ENCODE measurements around the gene KCNQ1.

DNA sequence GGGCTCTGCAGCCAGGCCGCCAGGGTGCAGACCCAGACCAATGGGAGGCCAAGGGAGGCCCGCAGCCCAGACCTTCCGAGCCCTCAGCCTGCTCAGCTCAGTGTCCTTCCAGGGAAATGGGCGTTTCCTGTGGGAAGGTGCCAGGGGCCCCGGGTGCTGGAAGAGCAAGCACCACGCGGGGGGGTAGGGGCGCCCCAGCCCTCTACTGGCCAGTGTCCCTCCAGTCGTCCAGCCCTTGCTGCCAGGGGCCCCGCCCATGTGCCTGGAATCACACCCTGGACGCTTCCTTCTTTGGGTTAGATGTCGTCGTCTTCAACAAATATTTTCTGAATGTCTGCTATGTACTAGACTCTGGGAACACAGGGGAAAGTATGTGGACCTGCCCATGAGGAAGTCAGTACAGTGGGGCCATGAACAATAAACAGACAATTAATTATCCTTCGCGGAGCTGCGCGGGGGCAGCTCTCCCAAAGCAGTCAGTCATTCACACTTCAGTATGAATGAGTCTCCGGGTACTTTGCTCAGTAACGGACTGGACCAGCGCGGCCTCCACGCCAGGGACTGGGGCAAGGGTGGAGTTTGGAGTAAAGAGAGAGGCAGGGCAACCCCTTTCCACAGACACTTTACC lies 380.6 kb downstream of the KCNQ1 start:
- TF ChIP-seq, protein P1, sequence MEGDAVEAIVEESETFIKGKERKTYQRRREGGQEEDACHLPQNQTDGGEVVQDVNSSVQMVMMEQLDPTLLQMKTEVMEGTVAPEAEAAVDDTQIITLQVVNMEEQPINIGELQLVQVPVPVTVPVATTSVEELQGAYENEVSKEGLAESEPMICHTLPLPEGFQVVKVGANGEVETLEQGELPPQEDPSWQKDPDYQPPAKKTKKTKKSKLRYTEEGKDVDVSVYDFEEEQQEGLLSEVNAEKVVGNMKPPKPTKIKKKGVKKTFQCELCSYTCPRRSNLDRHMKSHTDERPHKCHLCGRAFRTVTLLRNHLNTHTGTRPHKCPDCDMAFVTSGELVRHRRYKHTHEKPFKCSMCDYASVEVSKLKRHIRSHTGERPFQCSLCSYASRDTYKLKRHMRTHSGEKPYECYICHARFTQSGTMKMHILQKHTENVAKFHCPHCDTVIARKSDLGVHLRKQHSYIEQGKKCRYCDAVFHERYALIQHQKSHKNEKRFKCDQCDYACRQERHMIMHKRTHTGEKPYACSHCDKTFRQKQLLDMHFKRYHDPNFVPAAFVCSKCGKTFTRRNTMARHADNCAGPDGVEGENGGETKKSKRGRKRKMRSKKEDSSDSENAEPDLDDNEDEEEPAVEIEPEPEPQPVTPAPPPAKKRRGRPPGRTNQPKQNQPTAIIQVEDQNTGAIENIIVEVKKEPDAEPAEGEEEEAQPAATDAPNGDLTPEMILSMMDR (IDR thresholded peaks at IDR 0.05; ENCODE audit: extremely low read depth in 1 of 2, insufficient read depth in 1 of 2, low read depth in 1 of 2, low read length in 2 of 2): no peak
- TF ChIP-seq EZH2 (IDR thresholded peaks at IDR 0.05; ENCODE audit: borderline replicate concordance, low read depth, low read length, severe bottlenecking) (no peak), GATA2 (IDR thresholded peaks at IDR 0.05; ENCODE audit: insufficient read depth, insufficient read length, low read depth, low read length) (no peak), POLR2A (IDR thresholded peaks at IDR 0.05; ENCODE audit: low read depth, low read length) (no peak), MYC (IDR thresholded peaks at IDR 0.05; ENCODE audit: low read depth, low read length) (no peak), POLR2AphosphoS5 (IDR thresholded peaks at IDR 0.05; ENCODE audit: insufficient read depth, low read depth, low read length) (no peak), JUN (IDR thresholded peaks at IDR 0.05; ENCODE audit: borderline replicate concordance, insufficient read depth, insufficient read length, low read depth) (no peak)
